Right atrium auricular region (tissue), 2 donors: Measurements from ENCODE around the gene OTUD5. TPM values are rescaled to one million over a fixed set of nuclear protein-coding genes. Genes with fewer than 3 reads are reported as not detected.

Source experiments
- DNase-seq: peaks from one replicate; pipeline ENCODE4 v3.0.0-alpha.2; 2019; ENCODE audit warnings: low spot score
- H3K27ac ChIP-seq, 2 donors: fragments of 200-600 bp; sonication (generic); 1 replicate in 1 of 2; 2 replicates in 1 of 2; pipeline ENCODE4 v1.5.1; 2016 to 2019
- H3K27me3 ChIP-seq, 2 donors: fragments of 200-600 bp; sonication (generic); one replicate each; pipeline versions ENCODE4 v1.5.1 to v1.6.0; 2017 to 2019
- H3K36me3 ChIP-seq: fragments of 200-600 bp; sonication (generic); one replicate; pipeline ENCODE4 v1.5.1; 2016
- H3K4me1 ChIP-seq, 2 donors: fragments of 200-600 bp; sonication (generic); one replicate each; pipeline versions ENCODE4 v1.5.1 to v1.6.0; 2017 to 2019
- H3K4me3 ChIP-seq, 2 donors: fragments of 200-600 bp; sonication (generic); 1 replicate in 1 of 2; 2 replicates in 1 of 2; pipeline ENCODE4 v1.5.1; 2017 to 2019; ENCODE audit warnings: mild to moderate bottlenecking in 1 of 2, moderate library complexity in 1 of 2
- H3K9me3 ChIP-seq, 2 donors: fragments of 200-600 bp; sonication (generic); one replicate each; pipeline ENCODE4 v1.5.1; 2019
- total RNA-seq, 2 donors: library from RNA; depleted of rRNA; stranded (reverse); fragments of >200 nt; gene quantifications; one replicate each; pipeline ENCODE4 v1.1.0, GENCODE V29; 2016
- TF ChIP-seq, protein P1 (sequence below), 2 donors: fragments of 200-600 bp; sonication (generic); IDR thresholded peaks; one replicate each; pipeline ENCODE4 v1.5.1; 2019; ENCODE audit warnings: antibody characterized with exemption in 2 of 2

OTUD5 gene
- total RNA-seq, 2 donors from 2014 or later, result 15.4 to 23.9 TPM

DNA sequence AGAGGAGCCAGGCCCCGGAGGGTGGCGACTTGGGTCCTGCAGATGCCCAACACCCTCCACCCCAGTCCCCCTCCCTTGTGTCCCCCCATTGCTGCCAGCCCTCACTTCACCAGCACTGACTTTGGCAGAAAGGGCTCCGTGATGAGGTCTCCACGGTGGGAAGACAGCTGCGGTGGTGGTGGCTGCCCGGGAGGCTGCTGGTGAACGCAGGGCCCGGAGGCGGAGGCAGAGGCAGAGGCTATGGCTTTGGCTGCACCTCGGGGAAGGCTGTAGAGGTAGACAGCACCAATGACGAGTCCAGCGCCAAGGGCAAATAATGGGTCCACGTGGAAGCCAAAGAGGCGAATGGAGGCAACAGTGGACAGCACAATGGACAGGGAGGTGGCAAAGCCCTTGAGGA lies 52.8 kb downstream of the OTUD5 start:
- no peaks in the 10 kb centered on the region for H3K4me1 ChIP-seq

DNA sequence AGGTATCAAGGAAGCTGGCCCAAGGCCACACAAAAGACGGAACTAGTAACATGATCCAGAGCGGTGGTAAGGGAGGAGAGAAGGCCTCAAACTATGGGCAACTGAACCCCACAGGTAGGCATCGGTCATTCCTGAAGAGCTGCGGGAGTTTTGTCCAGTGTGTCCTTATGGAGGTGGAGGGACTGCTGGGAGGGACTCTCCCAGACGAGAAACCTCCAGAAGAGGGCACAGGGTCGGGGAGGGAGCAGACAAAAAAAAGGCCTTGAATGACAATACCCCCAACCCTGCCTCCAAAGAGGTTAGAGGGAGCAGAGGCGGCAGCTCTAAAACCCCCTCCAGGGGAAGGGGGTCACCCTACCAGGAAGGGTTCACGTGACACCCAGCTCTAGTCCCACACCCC lies 53.2 kb downstream of the OTUD5 start:
- Histone ChIP-seq H3K27ac (no peak overlapping the region), H3K27me3 (no peaks in the 10 kb centered on the region), H3K4me3 (no peak overlapping the region), H3K4me1 (peaks cover 0 to under 1% of the 10 kb centered on the region in 2 donors), H3K36me3 (peaks cover 35% of the 10 kb centered on the region), H3K9me3 (no peaks in the 10 kb centered on the region)
- DNase-seq, result no peak
- TF ChIP-seq, protein P1, sequence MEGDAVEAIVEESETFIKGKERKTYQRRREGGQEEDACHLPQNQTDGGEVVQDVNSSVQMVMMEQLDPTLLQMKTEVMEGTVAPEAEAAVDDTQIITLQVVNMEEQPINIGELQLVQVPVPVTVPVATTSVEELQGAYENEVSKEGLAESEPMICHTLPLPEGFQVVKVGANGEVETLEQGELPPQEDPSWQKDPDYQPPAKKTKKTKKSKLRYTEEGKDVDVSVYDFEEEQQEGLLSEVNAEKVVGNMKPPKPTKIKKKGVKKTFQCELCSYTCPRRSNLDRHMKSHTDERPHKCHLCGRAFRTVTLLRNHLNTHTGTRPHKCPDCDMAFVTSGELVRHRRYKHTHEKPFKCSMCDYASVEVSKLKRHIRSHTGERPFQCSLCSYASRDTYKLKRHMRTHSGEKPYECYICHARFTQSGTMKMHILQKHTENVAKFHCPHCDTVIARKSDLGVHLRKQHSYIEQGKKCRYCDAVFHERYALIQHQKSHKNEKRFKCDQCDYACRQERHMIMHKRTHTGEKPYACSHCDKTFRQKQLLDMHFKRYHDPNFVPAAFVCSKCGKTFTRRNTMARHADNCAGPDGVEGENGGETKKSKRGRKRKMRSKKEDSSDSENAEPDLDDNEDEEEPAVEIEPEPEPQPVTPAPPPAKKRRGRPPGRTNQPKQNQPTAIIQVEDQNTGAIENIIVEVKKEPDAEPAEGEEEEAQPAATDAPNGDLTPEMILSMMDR (IDR thresholded peaks at IDR 0.05), result no peak

More for the DNA sequence above, 52.8 kb downstream of the OTUD5 start:
- Histone ChIP-seq H3K9me3 (no peaks in the 10 kb centered on the region), H3K36me3 (peaks cover 35% of the 10 kb centered on the region), H3K27ac (no peak overlapping the region), H3K27me3 (no peaks in the 10 kb centered on the region), H3K4me3 (no peak overlapping the region)
- TF ChIP-seq, protein P1 (IDR thresholded peaks at IDR 0.05), result no peak
- no peak for DNase-seq

DNA sequence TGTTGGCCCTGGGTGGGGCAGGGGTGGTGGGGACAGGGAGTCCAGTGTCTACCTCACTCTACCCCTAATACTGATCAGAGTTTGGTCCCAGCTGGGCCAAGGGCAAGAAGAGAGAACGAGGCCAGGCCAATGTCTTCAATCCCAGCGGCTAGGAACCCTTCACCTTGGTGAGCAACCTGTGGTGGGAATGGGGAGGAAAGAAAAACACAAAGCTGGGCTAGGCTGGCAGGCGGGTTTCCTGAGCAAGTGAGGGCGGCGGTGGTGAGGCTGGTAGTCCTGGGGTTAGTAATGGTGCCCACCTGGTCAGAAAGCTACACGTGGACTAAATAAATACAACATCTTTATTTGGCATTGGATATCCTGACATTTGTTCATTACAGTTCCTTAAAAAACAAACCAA lies 54.1 kb downstream of the OTUD5 start:
- TF ChIP-seq, protein P1 (IDR thresholded peaks at IDR 0.05), result no peak
- Histone ChIP-seq H3K36me3 (peaks cover 35% of the 10 kb centered on the region), H3K27me3 (no peaks in the 10 kb centered on the region), H3K9me3 (no peaks in the 10 kb centered on the region), H3K4me3 (no peak overlapping the region), H3K4me1 (peaks cover 0 to 3% of the 10 kb centered on the region in 2 donors), H3K27ac (no peak overlapping the region)
- no peak for DNase-seq

DNA sequence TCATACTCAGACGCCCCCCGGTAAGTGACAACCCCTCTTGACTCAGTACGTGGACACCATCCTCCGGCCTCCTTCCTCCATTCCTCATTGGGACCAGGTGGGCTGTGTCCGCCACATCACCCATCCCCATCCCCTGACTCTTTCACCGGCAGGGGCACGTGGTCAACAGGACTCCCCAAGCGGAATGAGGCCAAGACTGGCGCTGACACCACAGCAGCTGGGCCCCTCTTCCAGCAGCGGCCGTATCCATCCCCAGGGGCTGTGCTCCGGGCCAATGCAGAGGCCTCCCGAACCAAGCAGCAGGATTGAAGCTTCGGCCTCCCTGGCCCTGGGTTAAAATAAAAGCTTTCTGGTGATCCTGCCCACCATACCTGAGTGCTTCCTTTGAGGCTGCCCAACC lies 54.6 kb downstream of the OTUD5 start:
- H3K36me3 ChIP-seq, result peaks cover 35% of the 10 kb centered on the region
- no peak for DNase-seq
- H3K4me3 ChIP-seq, result no peak overlapping the region
- H3K4me1 ChIP-seq, result peaks cover 0 to 3% of the 10 kb centered on the region in 2 donors
- H3K27ac ChIP-seq, result no peak overlapping the region
- H3K9me3 ChIP-seq, result no peaks in the 10 kb centered on the region
- TF ChIP-seq, protein P1 (IDR thresholded peaks at IDR 0.05), result no peak
- no peaks in the 10 kb centered on the region for H3K27me3 ChIP-seq

DNA sequence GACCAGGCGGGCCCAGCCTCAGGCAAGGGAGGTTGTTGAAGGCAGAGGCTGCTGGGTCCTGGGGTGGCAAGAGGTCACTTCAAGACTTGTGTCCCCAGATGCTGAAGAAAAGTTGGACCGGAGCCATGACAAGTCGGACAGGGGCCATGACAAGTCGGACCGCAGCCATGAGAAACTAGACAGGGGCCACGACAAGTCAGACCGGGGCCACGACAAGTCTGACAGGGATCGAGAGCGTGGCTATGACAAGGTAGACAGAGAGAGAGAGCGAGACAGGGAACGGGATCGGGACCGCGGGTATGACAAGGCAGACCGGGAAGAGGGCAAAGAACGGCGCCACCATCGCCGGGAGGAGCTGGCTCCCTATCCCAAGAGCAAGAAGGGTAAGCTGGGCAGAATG lies 55.3 kb downstream of the OTUD5 start:
- Histone ChIP-seq H3K27me3 (no peaks in the 10 kb centered on the region), H3K27ac (no peak overlapping the region), H3K4me3 (no peak overlapping the region), H3K4me1 (peaks cover 0 to 3% of the 10 kb centered on the region in 2 donors), H3K9me3 (no peaks in the 10 kb centered on the region), H3K36me3 (peaks cover 35% of the 10 kb centered on the region)
- no peak for DNase-seq
- TF ChIP-seq, protein P1 (IDR thresholded peaks at IDR 0.05), result no peak

DNA sequence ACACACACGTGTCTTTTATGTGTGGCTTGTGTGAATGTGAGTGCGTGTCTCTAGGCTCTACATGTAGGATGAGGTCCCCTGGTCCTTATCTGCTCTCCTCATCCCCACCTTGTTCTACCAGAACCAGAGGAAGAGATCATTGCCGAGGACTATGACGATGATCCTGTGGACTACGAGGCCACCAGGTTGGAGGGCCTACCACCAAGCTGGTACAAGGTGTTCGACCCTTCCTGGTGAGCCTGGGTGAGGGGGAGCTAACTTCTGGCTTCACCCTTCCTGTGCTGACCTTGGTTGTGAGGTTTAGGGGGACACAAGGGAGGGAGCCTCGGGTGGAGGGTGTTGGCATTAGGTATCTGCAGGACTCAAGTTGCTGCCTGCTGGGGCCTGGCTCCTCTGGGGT lies 56.3 kb downstream of the OTUD5 start:
- Histone ChIP-seq H3K4me3 (no peak overlapping the region), H3K27ac (no peak overlapping the region), H3K4me1 (peaks cover 0 to 11% of the 10 kb centered on the region in 2 donors), H3K9me3 (no peaks in the 10 kb centered on the region), H3K27me3 (no peaks in the 10 kb centered on the region), H3K36me3 (peaks cover 26% of the 10 kb centered on the region)
- DNase-seq, result no peak
- TF ChIP-seq, protein P1 (IDR thresholded peaks at IDR 0.05), result no peak
